ENCODE data around the gene MUC13. TPM values are rescaled to one million over a fixed set of nuclear protein-coding genes. Genes with fewer than 3 reads are reported as not detected.

The MUC13 gene
- polyA plus RNA-seq, 2 of the 4 experiments (the other 2 are of a cell fraction): 5.5 to 8.8 TPM

- DNase-seq (ENCODE audit: low read depth in 1 of 2, low spot score in 1 of 2) (no peak), ATAC-seq (no peak), FAIRE-seq (no peak)
- CTCF ChIA-PET: interaction anchor here (1.3 to 3.4 kb wide), 9 partner anchors 9 to 659 kb away, joined by 3 to 22 read pairs (median 9); no protein-coding TSS in a partner anchor
- POLR2A ChIA-PET: no interaction called here
- 74% methylated on average over 4 of the region's 4 CpGs for WGBS (ENCODE audit: missing lambda C conversion rate)
- Histone ChIP-seq H3K4me3 (no peak overlapping the region), H3K4me1 (peaks cover 13% of the 10 kb centered on the region; the same call in 1 of the 3 replicates), H3K27ac (no peak overlapping the region), H3K9me3 (no peaks in the 10 kb centered on the region), H3K4me2 (no peak overlapping the region)
- TF ChIP-seq EHF (CRISPR knock-in tag; IDR thresholded peaks at IDR 0.05): no peak
- no peak for TF ChIP-seq HOXB5 (CRISPR knock-in tag; IDR thresholded peaks at IDR 0.05)
- no peak for TF ChIP-seq KDM5A (IDR thresholded peaks at IDR 0.05)
- no peak for TF ChIP-seq PHF8 (IDR thresholded peaks at IDR 0.05; ENCODE audit: borderline replicate concordance, low read depth)
- TF ChIP-seq MAFK (IDR thresholded peaks at IDR 0.05; ENCODE audit: partially characterized antibody): no peak
- no peak for TF ChIP-seq MYC (IDR thresholded peaks at IDR 0.05; ENCODE audit: borderline replicate concordance, low read length)
- no peak for TF ChIP-seq EHMT2 (IDR thresholded peaks at IDR 0.05; ENCODE audit: low read depth)
- TF ChIP-seq RFX5 (IDR thresholded peaks at IDR 0.05): no peak
- no peak for TF ChIP-seq GATA3 (IDR thresholded peaks at IDR 0.05; ENCODE audit: borderline replicate concordance)
- TF ChIP-seq HES2 (IDR thresholded peaks at IDR 0.05): no peak
- TF ChIP-seq NFE2L2 (conservative IDR thresholded peaks at IDR 0.05; ENCODE audit: low read length): no peak
- TF ChIP-seq CTCF (IDR thresholded peaks at IDR 0.05): no peak
- TF ChIP-seq USF2 (IDR thresholded peaks at IDR 0.05): no peak
- TF ChIP-seq CHD2 (IDR thresholded peaks at IDR 0.05; ENCODE audit: low read length, partially characterized antibody): no peak
- no peak for TF ChIP-seq RARB (CRISPR knock-in tag; IDR thresholded peaks at IDR 0.05)
- no peak for TF ChIP-seq FOSL2 (IDR thresholded peaks at IDR 0.05)
- no peak for TF ChIP-seq FOSL2 (CRISPR knock-in tag; IDR thresholded peaks at IDR 0.05)
These were observed 8.0 kb downstream of the MUC13 start for GRCh38 chr3:124926426-124927101.

GRCh38 chr3:124924741-124925140, 9.8 kb downstream of the MUC13 start:
- ChIA-PET POLR2A (no interaction called here), CTCF (interaction anchor here (0.7 to 2.6 kb wide), 6 partner anchors 9 to 133 kb away, joined by 3 to 13 read pairs (median 4); no protein-coding TSS in a partner anchor)
- FAIRE-seq (no peak), ATAC-seq (no peak), DNase-seq (ENCODE audit: low read depth in 1 of 2, low spot score in 1 of 2) (no peak)
- Histone ChIP-seq H3K27ac (no peak overlapping the region), H3K4me2 (no peak overlapping the region), H3K4me1 (peaks cover 13% of the 10 kb centered on the region; the same call in 1 of the 3 replicates), H3K4me3 (no peak overlapping the region), H3K9me3 (no peaks in the 10 kb centered on the region)
- WGBS (ENCODE audit: missing lambda C conversion rate): 75% methylated on average over 2 of the region's 2 CpGs
- no peak for TF ChIP-seq HOXB13 (CRISPR knock-in tag; IDR thresholded peaks at IDR 0.05; ENCODE audit: low read depth)
- no peak for TF ChIP-seq HDAC2 (IDR thresholded peaks at IDR 0.05)
- TF ChIP-seq RARB (CRISPR knock-in tag; IDR thresholded peaks at IDR 0.05): no peak
- TF ChIP-seq MAX (IDR thresholded peaks at IDR 0.05): no peak
- no peak for TF ChIP-seq EP300 (IDR thresholded peaks at IDR 0.05)
- no peak for TF ChIP-seq ZSCAN20 (CRISPR knock-in tag; IDR thresholded peaks at IDR 0.05)
- no peak for TF ChIP-seq MAZ (IDR thresholded peaks at IDR 0.05; ENCODE audit: borderline replicate concordance, low read depth, low read length)
- no peak for TF ChIP-seq RCOR1 (IDR thresholded peaks at IDR 0.05; ENCODE audit: low read depth, low read length)
- TF ChIP-seq CHD2 (IDR thresholded peaks at IDR 0.05; ENCODE audit: low read length, partially characterized antibody): no peak
- TF ChIP-seq EHF (CRISPR knock-in tag; IDR thresholded peaks at IDR 0.05): no peak
- no peak for TF ChIP-seq BHLHE40 (IDR thresholded peaks at IDR 0.05; ENCODE audit: low read depth, low read length)
- TF ChIP-seq GATA3 (IDR thresholded peaks at IDR 0.05; ENCODE audit: borderline replicate concordance): no peak
- TF ChIP-seq RFX5 (IDR thresholded peaks at IDR 0.05): no peak
- TF ChIP-seq HMGXB4 (CRISPR knock-in tag; IDR thresholded peaks at IDR 0.05; ENCODE audit: borderline replicate concordance): no peak
